K562 (cell line): ENCODE measurements around the gene CRYZL1. TPM values are rescaled to one million over a fixed set of nuclear protein-coding genes. Genes with fewer than 3 reads are reported as not detected.

Experiments used
- CCAR2 ChIP-seq: fragments of 200-400 bp; formaldehyde crosslinking; IDR thresholded peaks from 2 replicates; pipeline ENCODE4 v1.6.1; 2017; ENCODE audit warnings: mild to moderate bottlenecking, low read depth, low read length
- HMGN3 ChIP-seq: IDR thresholded peaks from 2 replicates; pipeline ENCODE4 v1.6.1; 2011; ENCODE audit warnings: borderline replicate concordance, low read depth, mild to moderate bottlenecking, mixed read lengths, low read length; ENCODE audit not compliant: insufficient read length; ENCODE audit errors: extremely low read depth
- KAT8 ChIP-seq: fragments of 450-650 bp; IDR thresholded peaks from 2 replicates; pipeline ENCODE4 v1.6.1; 2016; ENCODE audit warnings: low read depth, mild to moderate bottlenecking
- NR2C1 ChIP-seq, 2 experiments: fragments of 450-650 bp; IDR thresholded peaks; 2 replicates each; pipeline ENCODE4 v1.6.1; 2017; ENCODE audit warnings: mild to moderate bottlenecking in 2 of 2, antibody characterized with exemption in 1 of 2, inconsistent platforms in 1 of 2, missing compliant biosample characterization in 1 of 2, missing genetic modification characterization in 1 of 2
- RFX1 ChIP-seq: fragments of 450-650 bp; IDR thresholded peaks from 2 replicates; pipeline ENCODE4 v1.6.1; 2016; ENCODE audit warnings: mild to moderate bottlenecking, moderate library complexity
- SAP30 ChIP-seq: fragments of 200-600 bp; sonication (generic); IDR thresholded peaks from 2 replicates; pipeline ENCODE4 v1.6.1; 2012; ENCODE audit warnings: borderline replicate concordance, low read depth, mild to moderate bottlenecking, moderate library complexity, low read length, control low read depth, inconsistent platforms; ENCODE audit not compliant: insufficient read depth, poor library complexity, severe bottlenecking
- SIN3B ChIP-seq: fragments of 450-650 bp; IDR thresholded peaks from 2 replicates; pipeline ENCODE4 v1.6.1; 2017; ENCODE audit warnings: low read depth, mild to moderate bottlenecking, moderate library complexity
- SNIP1 ChIP-seq: fragments of 450-650 bp; IDR thresholded peaks from 2 replicates; pipeline ENCODE4 v1.7.1; 2017; ENCODE audit warnings: low read depth, mild to moderate bottlenecking
- ZBTB7A ChIP-seq: IDR thresholded peaks from 2 replicates; pipeline ENCODE4 v1.6.1; 2011; ENCODE audit warnings: low read depth, mild to moderate bottlenecking, low read length, moderate library complexity, borderline replicate concordance; ENCODE audit not compliant: control insufficient read depth
- ZFP1 ChIP-seq: fragments of 450-650 bp; formaldehyde crosslinking; IDR thresholded peaks from 2 replicates; pipeline ENCODE4 v1.4.0; 2020; ENCODE audit warnings: mild to moderate bottlenecking, mixed read lengths
- ZNF311 ChIP-seq: fragments of 250-450 bp; sonication (Bioruptor Pico); IDR thresholded peaks from 2 replicates; pipeline ENCODE4 v1.4.0; 2020; ENCODE audit warnings: mild to moderate bottlenecking, moderate library complexity
- ZNF57 ChIP-seq: fragments of 450-650 bp; formaldehyde crosslinking; IDR thresholded peaks from 2 replicates; pipeline ENCODE4 v1.4.0; 2020; ENCODE audit warnings: mild to moderate bottlenecking, moderate library complexity
- polyA plus RNA-seq, 8 experiments: library from polyadenylated mRNA; depleted of rRNA in 4 of 8; stranded (reverse) in 5 of 8; unstranded in 3 of 8; fragments of >200 nt; fragmentation: Nextera tagmentation in 2 of 8; fragmentation: Illumina TruSeq in 1 of 8; extraction: Ambion mirVana in 2 of 8; extraction: Trizol in 1 of 8; gene quantifications; 2 replicates each; pipeline versions ENCODE4 v1.2.1 to v1.2.3, GENCODE V29; 2011 to 2014; ENCODE audit warnings: inconsistent platforms in 1 of 8, missing spikeins in 1 of 8
- total RNA-seq, 7 experiments: library from RNA; depleted of rRNA in 6 of 7; stranded (reverse); fragments of >200 nt in 6 of 7; fragmentation: Illumina TruSeq in 2 of 7; extraction: Trizol in 2 of 7; gene quantifications; 2 replicates each; pipeline versions ENCODE4 v1.2.1 to v1.2.3, GENCODE V29; 2011 to 2021; ENCODE audit warnings: low replicate concordance in 1 of 7
- TF ChIP-seq, protein P1 (sequence below), 2 experiments: fragments of 450-650 bp in 1 of 2; sonication (generic) in 1 of 2; formaldehyde crosslinking; conservative IDR thresholded peaks; 2 replicates each; pipeline versions ENCODE4 v1.4.0 to v1.8.1; 2020 to 2022; ENCODE audit warnings: mild to moderate bottlenecking in 1 of 2, missing genetic modification reagents in 1 of 2
- TF ChIP-seq, protein P2 (sequence below): fragments of 200-800 bp; sonication (Bioruptor generic); IDR thresholded peaks from 2 replicates; pipeline ENCODE4 v1.6.1; 2017; ENCODE audit warnings: missing genetic modification characterization, missing compliant biosample characterization
- TF ChIP-seq, protein P3 (sequence below): fragments of 450-650 bp; IDR thresholded peaks from 2 replicates; pipeline ENCODE4 v1.6.1; 2016; ENCODE audit warnings: antibody characterized with exemption
- TF ChIP-seq, protein P4 (sequence below): sonication (generic); formaldehyde crosslinking; IDR thresholded peaks from 2 replicates; pipeline ENCODE4 v1.8.0; 2023; ENCODE audit warnings: mild to moderate bottlenecking, missing genetic modification reagents
- TF ChIP-seq, protein P5 (sequence below): sonication (generic); formaldehyde crosslinking; IDR thresholded peaks from 2 replicates; pipeline ENCODE4 v1.8.0; 2022; ENCODE audit warnings: missing genetic modification reagents, mild to moderate bottlenecking, borderline replicate concordance
- TF ChIP-seq, protein P6 (sequence below): fragments of 450-650 bp; IDR thresholded peaks from 2 replicates; pipeline ENCODE4 v1.6.1; 2016; ENCODE audit warnings: low read depth, mild to moderate bottlenecking, moderate library complexity

The CRYZL1 gene
- total and polyA plus RNA-seq, 9 of the 15 experiments (the other 6 are each of a cell fraction or from before 2014, with no cell fraction given), result 19.9 to 98.2 (median 39.2) TPM

DNA sequence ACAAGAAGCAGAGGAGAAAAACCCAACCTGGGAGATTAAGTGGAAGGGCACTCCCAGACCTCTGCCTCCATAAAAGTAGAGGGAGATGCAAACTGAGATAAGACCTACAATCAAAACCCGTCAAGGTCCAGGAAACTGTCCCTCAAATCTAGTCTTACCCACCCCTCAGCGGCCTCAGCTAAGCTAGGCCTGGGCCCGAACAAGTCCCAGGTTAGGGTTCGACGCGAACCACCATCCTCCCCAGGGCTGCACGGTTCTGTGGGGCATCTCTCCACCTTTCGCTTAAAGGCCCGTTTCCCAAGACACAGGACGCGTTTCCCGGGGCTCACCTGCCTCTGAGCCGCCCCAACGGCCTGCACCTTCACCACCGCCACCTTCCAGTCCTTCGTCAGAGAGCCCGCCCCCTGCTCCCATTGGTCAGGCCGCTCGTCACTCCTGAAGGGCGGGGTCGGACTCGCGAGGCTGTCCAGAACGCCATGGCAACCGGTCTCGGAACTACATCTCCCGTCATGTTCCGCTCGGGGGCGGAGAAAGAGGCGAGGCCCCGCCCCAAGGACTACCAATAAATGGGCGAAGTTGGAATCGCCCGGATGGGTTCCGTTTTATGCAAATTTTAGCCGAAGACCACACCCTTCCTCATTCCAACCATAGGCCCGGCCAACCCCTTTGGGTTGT is at the start of gene CRYZL1 (continued):
- TF ChIP-seq, protein P1, sequence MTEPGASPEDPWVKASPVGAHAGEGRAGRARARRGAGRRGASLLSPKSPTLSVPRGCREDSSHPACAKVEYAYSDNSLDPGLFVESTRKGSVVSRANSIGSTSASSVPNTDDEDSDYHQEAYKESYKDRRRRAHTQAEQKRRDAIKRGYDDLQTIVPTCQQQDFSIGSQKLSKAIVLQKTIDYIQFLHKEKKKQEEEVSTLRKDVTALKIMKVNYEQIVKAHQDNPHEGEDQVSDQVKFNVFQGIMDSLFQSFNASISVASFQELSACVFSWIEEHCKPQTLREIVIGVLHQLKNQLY (CRISPR knock-in tag; conservative IDR thresholded peaks at IDR 0.05), result no peak
- peak; percentile 55 for TF ChIP-seq HMGN3
- TF ChIP-seq, protein P2, sequence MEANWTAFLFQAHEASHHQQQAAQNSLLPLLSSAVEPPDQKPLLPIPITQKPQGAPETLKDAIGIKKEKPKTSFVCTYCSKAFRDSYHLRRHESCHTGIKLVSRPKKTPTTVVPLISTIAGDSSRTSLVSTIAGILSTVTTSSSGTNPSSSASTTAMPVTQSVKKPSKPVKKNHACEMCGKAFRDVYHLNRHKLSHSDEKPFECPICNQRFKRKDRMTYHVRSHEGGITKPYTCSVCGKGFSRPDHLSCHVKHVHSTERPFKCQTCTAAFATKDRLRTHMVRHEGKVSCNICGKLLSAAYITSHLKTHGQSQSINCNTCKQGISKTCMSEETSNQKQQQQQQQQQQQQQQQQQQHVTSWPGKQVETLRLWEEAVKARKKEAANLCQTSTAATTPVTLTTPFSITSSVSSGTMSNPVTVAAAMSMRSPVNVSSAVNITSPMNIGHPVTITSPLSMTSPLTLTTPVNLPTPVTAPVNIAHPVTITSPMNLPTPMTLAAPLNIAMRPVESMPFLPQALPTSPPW (CRISPR knock-in tag), result no peak
- no peak for TF ChIP-seq ZNF311 (CRISPR knock-in tag)
- TF ChIP-seq ZNF57 (CRISPR knock-in tag), result 0 out of 2 replicates have a peak, but pooled peaks have one; percentile 33
- TF ChIP-seq, protein P3, sequence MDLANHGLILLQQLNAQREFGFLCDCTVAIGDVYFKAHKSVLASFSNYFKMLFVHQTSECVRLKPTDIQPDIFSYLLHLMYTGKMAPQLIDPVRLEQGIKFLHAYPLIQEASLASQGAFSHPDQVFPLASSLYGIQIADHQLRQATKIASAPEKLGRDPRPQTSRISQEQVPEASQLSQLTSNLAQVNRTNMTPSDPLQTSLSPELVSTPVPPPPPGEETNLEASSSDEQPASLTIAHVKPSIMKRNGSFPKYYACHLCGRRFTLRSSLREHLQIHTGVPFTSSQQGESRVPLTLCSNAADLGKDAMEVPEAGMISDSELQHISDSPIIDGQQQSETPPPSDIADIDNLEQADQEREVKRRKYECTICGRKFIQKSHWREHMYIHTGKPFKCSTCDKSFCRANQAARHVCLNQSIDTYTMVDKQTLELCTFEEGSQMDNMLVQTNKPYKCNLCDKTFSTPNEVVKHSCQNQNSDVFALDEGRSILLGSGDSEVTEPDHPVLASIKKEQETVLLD, result no peak
- TF ChIP-seq, protein P4, sequence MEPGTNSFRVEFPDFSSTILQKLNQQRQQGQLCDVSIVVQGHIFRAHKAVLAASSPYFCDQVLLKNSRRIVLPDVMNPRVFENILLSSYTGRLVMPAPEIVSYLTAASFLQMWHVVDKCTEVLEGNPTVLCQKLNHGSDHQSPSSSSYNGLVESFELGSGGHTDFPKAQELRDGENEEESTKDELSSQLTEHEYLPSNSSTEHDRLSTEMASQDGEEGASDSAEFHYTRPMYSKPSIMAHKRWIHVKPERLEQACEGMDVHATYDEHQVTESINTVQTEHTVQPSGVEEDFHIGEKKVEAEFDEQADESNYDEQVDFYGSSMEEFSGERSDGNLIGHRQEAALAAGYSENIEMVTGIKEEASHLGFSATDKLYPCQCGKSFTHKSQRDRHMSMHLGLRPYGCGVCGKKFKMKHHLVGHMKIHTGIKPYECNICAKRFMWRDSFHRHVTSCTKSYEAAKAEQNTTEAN (CRISPR knock-in tag), result peak; percentile 59; the same call in 1 of the 2 replicates
- no peak for TF ChIP-seq ZFP1
- TF ChIP-seq SNIP1, result no peak
- TF ChIP-seq CCAR2, result no peak
- TF ChIP-seq ZBTB7A, result no peak
- TF ChIP-seq, protein P5, sequence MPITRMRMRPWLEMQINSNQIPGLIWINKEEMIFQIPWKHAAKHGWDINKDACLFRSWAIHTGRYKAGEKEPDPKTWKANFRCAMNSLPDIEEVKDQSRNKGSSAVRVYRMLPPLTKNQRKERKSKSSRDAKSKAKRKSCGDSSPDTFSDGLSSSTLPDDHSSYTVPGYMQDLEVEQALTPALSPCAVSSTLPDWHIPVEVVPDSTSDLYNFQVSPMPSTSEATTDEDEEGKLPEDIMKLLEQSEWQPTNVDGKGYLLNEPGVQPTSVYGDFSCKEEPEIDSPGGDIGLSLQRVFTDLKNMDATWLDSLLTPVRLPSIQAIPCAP, result no peak
- peak; percentile 99 for TF ChIP-seq RFX1
- no peak for TF ChIP-seq NR2C1 (IDR thresholded peaks at IDR 0.05)
- TF ChIP-seq NR2C1 (tag; IDR thresholded peaks at IDR 0.05), result peak; percentile 34; the same call in 1 of the 2 replicates
- TF ChIP-seq SAP30, result peak; percentile 57
- TF ChIP-seq, protein P6, sequence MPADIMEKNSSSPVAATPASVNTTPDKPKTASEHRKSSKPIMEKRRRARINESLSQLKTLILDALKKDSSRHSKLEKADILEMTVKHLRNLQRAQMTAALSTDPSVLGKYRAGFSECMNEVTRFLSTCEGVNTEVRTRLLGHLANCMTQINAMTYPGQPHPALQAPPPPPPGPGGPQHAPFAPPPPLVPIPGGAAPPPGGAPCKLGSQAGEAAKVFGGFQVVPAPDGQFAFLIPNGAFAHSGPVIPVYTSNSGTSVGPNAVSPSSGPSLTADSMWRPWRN, result no peak
- TF ChIP-seq KAT8, result no peak
- TF ChIP-seq SIN3B, result peak; percentile 46; the same call in 1 of the 2 replicates
